HG03575 (cell line): ENCODE data around the gene HK1.

Experiments used
- ATAC-seq: cut with Tn5 transposase; IDR thresholded peaks from one replicate; pipeline ENCODE4 v1.9.1; 2021; ENCODE audit not compliant: unreplicated experiment, insufficient number of reproducible peaks, low FRiP score; ENCODE audit errors: extremely low read depth

HK1 gene

GRCh38 chr10:69385454-69386350 lies 107.4 kb downstream of the HK1 start:
- ATAC-seq: no peak

DNA sequence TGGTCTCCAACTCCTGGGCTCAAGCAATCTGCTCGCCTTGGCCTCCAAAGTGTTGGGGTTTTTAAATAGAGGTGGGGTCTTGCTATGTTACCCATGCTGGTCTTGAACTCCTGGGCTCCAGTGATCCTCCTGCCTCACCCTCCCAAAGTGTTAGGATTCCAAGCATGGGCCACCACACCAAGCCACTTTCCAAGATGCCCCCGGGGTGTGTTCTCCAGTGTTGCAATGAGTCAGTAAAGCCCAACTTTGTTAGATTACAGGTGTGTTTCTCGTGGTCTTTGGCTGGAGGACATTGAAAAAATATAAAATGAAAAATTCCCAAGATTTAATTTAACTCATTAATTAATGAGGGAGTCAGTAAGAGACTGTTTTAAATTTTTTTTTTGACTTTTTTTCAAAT lies 109.2 kb downstream of the HK1 start:
- ATAC-seq: no peak

DNA sequence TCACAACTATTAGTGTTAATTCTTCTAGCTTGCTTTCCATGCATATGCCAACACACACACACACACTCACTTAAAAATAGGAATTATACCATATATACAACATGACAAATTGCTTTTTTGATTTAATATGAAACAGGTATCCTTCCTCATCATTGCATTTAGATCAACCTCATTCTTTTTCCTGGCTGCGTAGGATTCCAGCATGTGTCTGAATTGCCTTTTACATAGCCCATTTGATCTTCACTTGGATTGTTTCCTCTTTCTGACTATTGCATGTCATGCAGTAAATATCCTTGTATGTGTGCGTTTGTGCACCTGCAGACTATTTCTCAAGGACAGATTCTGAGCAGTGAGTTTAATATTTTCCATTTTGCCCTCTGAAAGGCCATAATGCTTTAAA lies 110.2 kb downstream of the HK1 start:
- ATAC-seq: no peak

DNA sequence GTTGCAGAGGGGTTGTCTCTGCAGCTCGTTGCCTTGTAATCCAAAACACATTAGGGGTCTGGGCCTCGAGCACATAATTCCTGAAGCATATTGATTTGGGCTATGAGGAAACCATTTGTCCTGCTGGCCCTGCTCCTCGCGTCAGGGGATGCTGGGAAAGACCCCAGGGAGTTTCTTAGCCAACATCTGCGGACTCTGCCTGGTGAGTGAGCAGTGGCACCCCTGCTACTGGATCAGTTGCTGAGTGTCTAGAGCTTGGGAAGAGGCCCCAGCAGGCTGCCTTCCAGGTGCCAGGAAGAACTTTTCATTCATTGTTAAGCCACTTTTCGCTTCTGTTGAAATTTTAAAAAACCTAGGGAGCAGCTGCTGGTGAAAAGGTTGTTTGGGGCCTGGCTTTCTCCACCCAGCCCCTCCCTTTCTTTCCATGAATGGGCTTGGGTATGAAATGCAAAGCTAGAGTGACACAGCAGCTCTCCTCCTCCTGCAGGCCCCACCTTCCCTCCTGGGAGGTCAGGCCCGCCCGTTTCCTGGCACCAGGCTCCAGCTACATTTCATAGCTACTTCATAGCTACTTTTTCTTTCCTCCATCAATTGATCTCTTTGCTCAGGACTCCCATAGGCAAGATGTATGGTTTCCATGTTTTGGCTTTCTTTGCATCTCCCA lies 111.7 kb downstream of the HK1 start:
- ATAC-seq: no peak

GRCh38 chr10:69391158-69391557 lies 112.9 kb downstream of the HK1 start:
- ATAC-seq: no peak

DNA sequence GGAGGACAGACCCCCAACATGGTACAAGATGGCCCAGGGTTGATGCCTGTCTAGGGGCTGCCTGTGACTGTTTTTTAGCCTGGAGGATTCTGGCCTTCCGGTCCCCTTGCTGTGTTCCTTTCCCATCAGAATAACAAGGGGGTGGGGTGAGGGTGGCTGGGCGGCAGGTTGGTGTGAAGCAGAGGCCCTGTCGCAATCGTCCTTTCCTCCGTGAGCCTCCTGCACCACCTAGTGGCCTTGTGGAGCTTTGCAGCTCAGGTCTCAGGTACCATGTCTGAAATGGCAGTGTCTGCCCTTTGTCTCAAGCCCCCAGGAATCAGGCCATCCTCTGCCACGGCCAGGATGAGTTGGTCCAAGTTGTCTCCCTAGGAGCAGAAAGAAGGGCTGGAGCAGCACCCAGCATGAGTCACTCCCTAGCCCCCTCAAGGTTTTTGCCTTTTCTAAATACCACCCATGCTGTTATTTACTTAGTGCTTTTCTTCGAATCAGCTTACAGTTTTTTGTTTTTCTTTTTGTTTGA lies 114.2 kb downstream of the HK1 start:
- ATAC-seq: no peak

GRCh38 chr10:69394020-69394419 lies 115.7 kb downstream of the HK1 start:
- no peak for ATAC-seq

DNA sequence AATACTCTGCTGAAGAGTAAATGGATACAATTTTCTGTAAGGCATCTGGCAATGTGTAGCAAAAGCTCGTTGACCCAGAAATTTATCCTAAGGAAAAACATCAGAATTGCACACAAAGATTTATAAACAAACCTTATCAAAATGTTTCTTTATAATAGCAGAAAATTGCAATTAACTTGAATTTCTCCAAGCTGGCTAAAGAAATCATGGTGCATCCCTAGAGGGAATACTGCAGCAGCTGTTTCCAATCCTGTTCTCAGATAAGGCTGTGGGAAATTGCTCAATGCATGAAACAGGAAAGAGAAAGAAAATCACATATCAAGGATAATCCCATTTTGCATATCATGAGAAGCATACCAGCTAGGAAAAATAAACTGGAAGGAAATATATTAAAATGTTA lies 119.7 kb downstream of the HK1 start:
- ATAC-seq: no peak

DNA sequence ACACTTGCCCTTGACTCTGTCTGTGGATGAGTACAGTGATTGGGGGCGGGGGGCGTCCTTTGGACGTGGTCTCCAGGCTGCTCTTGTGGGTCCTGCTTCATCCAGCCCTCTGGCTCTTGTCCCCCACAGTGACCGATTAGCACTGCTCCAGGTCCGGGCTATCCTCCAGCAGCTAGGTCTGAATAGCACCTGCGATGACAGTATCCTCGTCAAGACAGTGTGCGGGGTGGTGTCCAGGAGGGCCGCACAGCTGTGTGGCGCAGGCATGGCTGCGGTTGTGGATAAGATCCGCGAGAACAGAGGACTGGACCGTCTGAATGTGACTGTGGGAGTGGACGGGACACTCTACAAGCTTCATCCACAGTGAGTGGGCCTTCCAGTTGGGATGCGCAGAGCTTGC lies 120.2 kb downstream of the HK1 start:
- ATAC-seq: no peak

DNA sequence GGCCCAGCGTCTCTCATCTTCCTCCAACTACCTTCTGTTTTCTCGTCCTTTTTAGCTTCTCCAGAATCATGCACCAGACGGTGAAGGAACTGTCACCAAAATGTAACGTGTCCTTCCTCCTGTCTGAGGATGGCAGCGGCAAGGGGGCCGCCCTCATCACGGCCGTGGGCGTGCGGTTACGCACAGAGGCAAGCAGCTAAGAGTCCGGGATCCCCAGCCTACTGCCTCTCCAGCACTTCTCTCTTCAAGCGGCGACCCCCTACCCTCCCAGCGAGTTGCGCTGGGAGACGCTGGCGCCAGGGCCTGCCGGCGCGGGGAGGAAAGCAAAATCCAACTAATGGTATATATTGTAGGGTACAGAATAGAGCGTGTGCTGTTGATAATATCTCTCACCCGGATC lies 122.6 kb downstream of the HK1 start:
- ATAC-seq: no peak

DNA sequence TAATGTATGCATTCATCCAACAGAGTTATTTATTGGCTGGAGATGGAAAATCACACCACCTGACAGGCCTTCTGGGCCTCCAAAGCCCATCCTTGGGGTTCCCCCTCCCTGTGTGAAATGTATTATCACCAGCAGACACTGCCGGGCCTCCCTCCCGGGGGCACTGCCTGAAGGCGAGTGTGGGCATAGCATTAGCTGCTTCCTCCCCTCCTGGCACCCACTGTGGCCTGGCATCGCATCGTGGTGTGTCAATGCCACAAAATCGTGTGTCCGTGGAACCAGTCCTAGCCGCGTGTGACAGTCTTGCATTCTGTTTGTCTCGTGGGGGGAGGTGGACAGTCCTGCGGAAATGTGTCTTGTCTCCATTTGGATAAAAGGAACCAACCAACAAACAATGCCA lies 123.1 kb downstream of the HK1 start:
- no peak for ATAC-seq

DNA sequence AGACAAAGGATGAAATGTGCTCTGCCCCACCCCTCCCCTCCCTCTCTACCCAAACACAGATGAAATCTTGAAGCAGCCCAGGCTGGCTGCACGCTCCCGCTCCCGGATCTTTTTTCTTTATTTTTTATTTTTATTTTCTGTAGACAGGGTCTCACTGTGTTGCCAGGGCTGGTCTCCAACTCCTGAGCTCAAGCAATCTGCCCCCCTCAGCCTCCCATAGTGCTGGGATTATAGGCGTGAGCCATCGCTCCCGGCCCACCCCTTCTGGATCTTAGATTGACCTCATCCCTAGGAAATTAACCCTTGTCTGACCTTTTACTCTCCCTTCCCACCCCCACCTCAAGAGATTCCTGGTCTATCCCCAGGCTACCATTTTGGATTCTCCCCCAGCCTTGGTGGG lies 124.1 kb downstream of the HK1 start:
- no peak for ATAC-seq

GRCh38 chr10:69403066-69403465 lies 124.8 kb downstream of the HK1 start:
- no peak for ATAC-seq

- ATAC-seq: no peak
These were observed 125.2 kb downstream of the HK1 start for GRCh38 chr10:69403519-69403918.

DNA sequence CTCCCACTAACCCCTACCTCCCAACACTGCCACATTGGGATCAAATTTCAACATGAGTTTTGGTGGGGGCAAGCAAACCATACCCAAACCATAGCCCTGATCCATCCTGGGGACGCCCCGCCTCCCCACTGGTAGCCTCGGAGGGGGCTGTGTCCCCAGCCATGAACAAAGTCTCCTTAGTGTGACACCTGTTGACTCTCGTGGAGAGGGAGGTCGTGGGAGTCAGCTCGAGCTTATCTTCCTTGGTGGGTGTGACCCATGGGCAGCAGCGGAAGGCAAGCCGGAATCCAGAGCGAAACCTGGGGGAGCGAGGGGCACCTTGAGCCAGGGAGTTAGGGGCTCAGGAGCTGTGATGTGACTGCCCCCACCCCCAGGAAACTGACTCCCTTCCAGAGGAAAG lies 126.5 kb downstream of the HK1 start:
- ATAC-seq: no peak

GRCh38 chr10:69405221-69405620 lies 126.9 kb downstream of the HK1 start:
- ATAC-seq: no peak

- no peak for ATAC-seq
These were observed 128.1 kb downstream of the HK1 start for GRCh38 chr10:69406302-69406811.

DNA sequence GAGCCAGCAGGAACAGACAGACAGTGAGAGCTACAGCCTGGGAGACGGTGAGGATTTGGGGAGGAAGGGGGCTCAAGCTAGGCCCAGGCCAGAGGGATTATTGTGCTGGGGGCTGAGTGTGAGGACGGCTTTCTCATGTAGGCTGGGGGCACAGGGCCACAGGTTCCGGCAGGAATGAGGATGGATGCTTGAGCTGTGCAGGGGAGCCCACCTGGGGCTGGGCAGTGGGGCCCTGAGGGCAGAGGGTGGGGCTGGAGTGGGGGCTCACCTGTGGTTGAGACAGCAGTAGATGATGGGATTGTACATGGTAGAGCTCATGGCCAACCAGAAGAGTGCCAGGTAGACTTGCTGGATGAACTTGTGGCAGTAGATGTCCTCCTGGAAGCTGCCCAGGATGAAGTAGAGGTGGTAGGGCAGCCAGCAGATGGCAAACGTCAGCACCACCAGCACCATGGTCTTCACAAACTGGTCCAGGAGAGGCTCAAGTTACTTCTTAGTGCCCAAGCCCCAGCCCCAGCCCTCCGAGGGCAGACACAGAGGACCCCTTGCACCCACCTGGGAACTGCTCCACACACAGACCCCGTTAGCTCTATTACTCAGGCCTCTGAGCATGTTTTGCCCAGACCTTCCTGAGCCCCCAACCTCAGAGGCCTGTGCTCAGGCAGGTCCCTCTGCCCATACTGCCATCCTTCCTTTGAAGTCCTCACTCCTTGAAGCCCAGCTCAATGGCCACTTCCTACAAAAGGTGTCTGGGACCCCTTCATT lies 128.7 kb downstream of the HK1 start:
- no peak for ATAC-seq

DNA sequence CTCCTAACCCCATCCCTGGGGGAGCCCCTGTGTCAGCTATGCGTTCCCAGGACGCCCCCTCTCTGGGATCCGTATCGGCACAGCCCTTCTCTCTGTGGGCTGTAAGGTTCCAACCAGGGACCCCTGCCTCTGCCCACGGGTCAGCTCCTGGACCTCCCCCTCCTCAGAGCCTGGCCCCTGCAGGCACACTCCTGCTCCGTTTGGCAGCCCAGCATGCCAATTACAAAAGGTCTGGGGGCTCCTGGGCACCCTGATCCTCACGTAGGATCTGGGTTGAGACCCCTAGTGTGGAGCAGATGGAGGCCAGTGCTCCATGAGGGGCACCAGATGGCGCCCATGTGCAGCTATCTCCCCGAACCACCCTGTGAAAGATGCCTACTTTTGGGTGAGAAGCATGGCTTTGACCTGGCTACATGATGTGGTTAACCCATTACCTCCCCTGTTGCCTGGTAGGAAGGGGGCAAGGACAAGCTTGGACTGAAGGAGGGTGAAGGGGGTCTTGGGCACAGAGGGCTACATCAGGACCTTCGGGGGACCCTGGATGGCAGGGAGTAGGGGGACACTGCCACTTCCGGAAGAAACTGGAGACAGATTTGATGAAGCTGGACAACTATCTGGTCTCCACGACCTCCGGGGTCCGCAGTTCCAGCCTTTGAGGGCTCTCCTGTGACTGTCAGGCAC lies 129.5 kb downstream of the HK1 start:
- ATAC-seq: no peak
